ENCODE results near the gene DERL2. TPM values are rescaled to one million over a fixed set of nuclear protein-coding genes. Genes with fewer than 3 reads are reported as not detected.

The DERL2 gene
- total and polyA plus RNA-seq, 2 of the 4 experiments (the other 2 are of a cell fraction) = 27.4 to 44.2 TPM

GRCh38 chr17:5522476-5522875 is 36.5 kb upstream of the DERL2 start:
- POLR2A ChIA-PET (ENCODE audit: unreplicated experiment) = no interaction called here
- no CpG with 5 or more reads among the region's 1 CpG for WGBS, 2 experiments (ENCODE audit: extremely low coverage in 2 of 2, insufficient read length in 1 of 2)
- Histone ChIP-seq H3K23ac (ENCODE audit: low read depth, low read length) (no peak overlapping the region), H2AFZ (replicated peaks; ENCODE audit: low read length, poor library complexity) (no peak overlapping the region), H3K36me3 (ENCODE audit: control insufficient read depth, insufficient read depth, low read length) (peaks cover 12% of the 10 kb centered on the region), H3K27ac (ENCODE audit: insufficient read depth, low read length) (no peak overlapping the region), H2AK9ac (replicated peaks; ENCODE audit: low read depth, low read length, poor library complexity) (no peak overlapping the region), H3K9me3 (ENCODE audit: control insufficient read depth, insufficient read depth, low read length) (no peaks in the 10 kb centered on the region), H3K27me3 (ENCODE audit: control insufficient read depth, insufficient read depth, low read length) (no peaks in the 10 kb centered on the region), H2BK5ac (ENCODE audit: low read depth, low read length, poor library complexity, severe bottlenecking) (no peak overlapping the region), H3K9me1 (ENCODE audit: insufficient read depth, low read length) (peaks cover 33% of the 10 kb centered on the region), H3K79me1 (ENCODE audit: low read depth in 1 of 2, low read length in 2 of 2) (peaks cover 8 to 30% of the 10 kb centered on the region in 2 experiments), H4K8ac (ENCODE audit: low read depth in 2 of 2, low read length in 2 of 2) (no peak overlapping the region), H3K18ac (ENCODE audit: low read depth, low read length) (no peak overlapping the region), H3K4me2 (ENCODE audit: low read depth, low read length) (no peak overlapping the region), H3K4me1 (ENCODE audit: control insufficient read depth, insufficient read depth, low read length) (peaks cover 20% of the 10 kb centered on the region), H2AK5ac (ENCODE audit: low read depth, low read length) (peak overlapping the region; percentile 27; the same call in 1 of the 2 replicates), H4K20me1 (ENCODE audit: insufficient read depth, low read length) (no peaks in the 10 kb centered on the region), H3K4ac (ENCODE audit: low read depth, low read length) (peak overlapping the region; percentile 3; the same call in 1 of the 2 replicates), H2BK120ac (ENCODE audit: low read depth, low read length) (no peak overlapping the region), H3K4me3 (ENCODE audit: insufficient read depth, low read depth, low read length) (no peak overlapping the region), H2BK15ac (ENCODE audit: low read depth, low read length) (0 out of 3 replicates have a peak overlapping the region, but pooled peaks have one; percentile 50), H3K9ac (ENCODE audit: low read depth, low read length) (no peak overlapping the region), H3K14ac (replicated peaks; ENCODE audit: low read depth, low read length) (no peak overlapping the region), H4K91ac (ENCODE audit: insufficient read depth, low read depth, low read length) (0 out of 2 replicates have a peak overlapping the region, but pooled peaks have one; percentile 4), H3K56ac (ENCODE audit: extremely low read depth, insufficient read depth, low read length) (no peak overlapping the region), H4K5ac (ENCODE audit: low read depth, low read length) (no peak overlapping the region), H2BK20ac (ENCODE audit: low read depth, low read length) (no peak overlapping the region)
- DNase-seq = no peak
- ATAC-seq (ENCODE audit: low read depth) = no peak
- no peak for TF ChIP-seq CTCF (conservative IDR thresholded peaks at IDR 0.05; ENCODE audit: low read depth, low read length)
- TF ChIP-seq CEBPB (IDR thresholded peaks at IDR 0.05; ENCODE audit: low read depth, low read length) = no peak
- TF ChIP-seq NFE2L2 (IDR thresholded peaks at IDR 0.05; ENCODE audit: low read depth, low read length) = no peak
- TF ChIP-seq ELK1 (IDR thresholded peaks at IDR 0.05; ENCODE audit: borderline replicate concordance, low read depth, low read length) = no peak
- no peak for TF ChIP-seq BHLHE40 (IDR thresholded peaks at IDR 0.05; ENCODE audit: low read depth, low read length)
- no peak for TF ChIP-seq FOS (IDR thresholded peaks at IDR 0.05; ENCODE audit: low read depth, low read length)
- TF ChIP-seq SMC3 (IDR thresholded peaks at IDR 0.05; ENCODE audit: low read depth, low read length) = no peak
- intact Hi-C loops (cut with micrococcal nuclease) = no loop called here
- CTCF ChIA-PET = no interaction called here
- no TSS peak for BruUV-seq (replicated peaks)
- dilution Hi-C loops (cut with HindIII; ENCODE audit: low sequenced_read_pairs, unreplicated experiment) = no loop called here
- in situ Hi-C loops (cut with MboI; ENCODE audit: low sequenced_read_pairs) = no loop called here

Measured in IMR-90 (cell line).